ENCODE measurements around the gene TSPAN32. TPM values are rescaled to one million over a fixed set of nuclear protein-coding genes. Genes with fewer than 3 reads are reported as not detected.

The TSPAN32 gene, protein sequence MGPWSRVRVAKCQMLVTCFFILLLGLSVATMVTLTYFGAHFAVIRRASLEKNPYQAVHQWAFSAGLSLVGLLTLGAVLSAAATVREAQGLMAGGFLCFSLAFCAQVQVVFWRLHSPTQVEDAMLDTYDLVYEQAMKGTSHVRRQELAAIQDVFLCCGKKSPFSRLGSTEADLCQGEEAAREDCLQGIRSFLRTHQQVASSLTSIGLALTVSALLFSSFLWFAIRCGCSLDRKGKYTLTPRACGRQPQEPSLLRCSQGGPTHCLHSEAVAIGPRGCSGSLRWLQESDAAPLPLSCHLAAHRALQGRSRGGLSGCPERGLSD
- 1 to 10 TPM in 2 of 8 experiments, under 1 TPM in 6; 0.05 to 1.2 (median 0.53) TPM for total RNA-seq

- Histone ChIP-seq H3K4me1 (replicated peaks in 1 of 2) (peaks cover 0 to 27% of the 10 kb centered on the region in 2 donors), H3K27ac (no peak within 1 kb of the TSS), H3K4me3 (no peak within 1 kb of the TSS)
- WGBS, 10 experiments: 59 to 86% methylated on average over 4 to 6 of the region's 16 CpGs; no CpG with 5 or more reads in 8 of the 10 experiments
- in situ Hi-C loops (cut with MboI; ENCODE audit: low pct_unique_long_range_greater_than_20kb in 2 of 9, low sequenced_read_pairs in 9 of 9, unreplicated experiment in 9 of 9): loop anchor here in 1 of 9 experiments (25.0 kb wide), 1 partner anchor 111 kb away; the partner anchor contains the start of gene TSSC4
- ATAC-seq (replicated peaks in 6 of 8): peak in 6 of 8 experiments; percentile 38 to 57 (median 44)
Measured at GRCh38 chr11:2301631-2302305, at the start of gene TSPAN32, which contains the start of gene C11orf21. TSS of gene TSPAN32 (plus strand) at chr11:2302013. CDS start at chr11:2302150, 137 bp downstream. TSS of gene C11orf21 (minus strand) at chr11:2301918. CDS start at chr11:2301808, 110 bp downstream.

DNA sequence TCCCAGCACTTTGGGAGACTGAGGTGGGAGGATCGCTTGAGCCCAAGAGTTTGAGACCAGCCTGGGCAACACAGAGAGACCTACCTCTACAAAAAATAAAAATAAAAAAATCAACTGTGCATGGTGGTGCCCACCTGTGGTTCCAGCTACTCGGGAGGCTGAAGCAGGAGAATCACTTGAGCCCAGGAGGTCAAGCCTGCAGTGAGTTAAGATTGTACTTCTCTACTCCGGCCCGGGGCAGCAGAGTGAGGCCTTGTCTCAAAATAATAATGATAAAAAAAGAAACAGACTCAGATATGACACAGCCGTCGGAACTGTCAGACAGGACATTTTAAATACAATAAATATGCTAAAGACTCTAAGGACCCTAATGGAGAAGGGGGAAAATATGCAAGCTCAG lies 49.8 kb upstream of the TSPAN32 start:
- no peak for ATAC-seq (replicated peaks in 6 of 8)
- Histone ChIP-seq H3K4me3 (no peak overlapping the region), H3K27ac (no peak overlapping the region), H3K4me1 (replicated peaks in 1 of 2) (no peaks in the 10 kb centered on the region)
- in situ Hi-C loops (cut with MboI; ENCODE audit: low pct_unique_long_range_greater_than_20kb in 2 of 9, low sequenced_read_pairs in 9 of 9, unreplicated experiment in 9 of 9): no loop called here
- WGBS, 10 experiments: 40 to 100% (median 81%) methylated on average over 1 to 6 of the region's 6 CpGs

- WGBS, 10 experiments: 50 to 90% (median 60%) methylated on average over 1 to 10 of the region's 14 CpGs; no CpG with 5 or more reads in 2 of the 10 experiments
- no peak overlapping the region for H3K4me3 ChIP-seq
- in situ Hi-C loops (cut with MboI; ENCODE audit: low pct_unique_long_range_greater_than_20kb in 2 of 9, low sequenced_read_pairs in 9 of 9, unreplicated experiment in 9 of 9): no loop called here
- no peaks in the 10 kb centered on the region for H3K4me1 ChIP-seq (replicated peaks in 1 of 2)
- peak in 3 of 8 experiments; percentile 24 to 59 (median 47) for ATAC-seq (replicated peaks in 6 of 8)
- no peak overlapping the region for H3K27ac ChIP-seq
Measured at GRCh38 chr11:2256293-2256913, 45.4 kb upstream of the TSPAN32 start.

DNA sequence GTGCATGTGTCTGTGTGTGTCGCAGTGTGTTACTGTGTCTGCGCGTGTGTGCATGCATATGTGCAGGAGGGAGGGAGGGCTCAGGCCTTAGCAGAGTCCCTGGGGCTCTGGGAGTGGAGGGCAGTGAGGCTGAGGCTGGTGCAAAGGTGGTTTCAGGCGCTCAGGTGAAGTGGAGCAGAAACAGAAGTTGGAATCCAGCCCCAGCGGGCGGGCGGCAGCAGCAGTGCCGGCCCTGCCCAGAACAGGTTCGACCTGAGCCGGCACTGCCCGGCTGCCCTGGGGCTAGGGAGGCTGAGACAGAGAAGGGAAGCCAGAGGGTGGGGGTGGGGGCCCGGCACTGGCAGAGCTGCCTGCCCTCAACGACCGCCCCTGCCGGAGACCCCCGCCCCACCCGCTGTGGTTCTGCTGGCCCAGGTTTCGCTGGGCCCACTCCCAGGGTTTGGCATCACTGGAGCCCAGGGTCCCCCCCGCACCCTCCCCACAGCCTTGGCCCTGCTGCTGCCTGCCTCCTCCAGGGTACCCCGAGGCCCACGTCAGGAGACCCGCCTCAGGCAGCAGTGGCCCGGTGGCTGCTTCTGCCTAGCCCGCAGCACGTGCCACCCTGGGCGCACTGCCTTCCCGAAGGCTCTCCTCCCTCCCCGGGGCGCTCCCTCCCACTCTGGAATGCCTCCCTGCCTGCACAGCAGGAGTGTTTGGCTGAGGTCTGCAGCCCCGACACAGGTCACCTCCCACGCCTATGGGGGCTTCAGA lies 44.7 kb upstream of the TSPAN32 start:
- in situ Hi-C loops (cut with MboI; ENCODE audit: low pct_unique_long_range_greater_than_20kb in 2 of 9, low sequenced_read_pairs in 9 of 9, unreplicated experiment in 9 of 9): no loop called here
- no peaks in the 10 kb centered on the region for H3K4me1 ChIP-seq (replicated peaks in 1 of 2)
- ATAC-seq (replicated peaks in 6 of 8): peak in 1 of 8 experiments; percentile 12
- no peak overlapping the region for H3K4me3 ChIP-seq
- H3K27ac ChIP-seq: no peak overlapping the region
- 100% methylated on average over 1 of the region's 31 CpGs; no CpG with 5 or more reads in 9 of the 10 experiments for WGBS, 10 experiments

GRCh38 chr11:2258501-2259465 lies 43.0 kb upstream of the TSPAN32 start:
- WGBS, 10 experiments: 17 to 100% (median 86%) methylated on average over 1 to 8 of the region's 29 CpGs; no CpG with 5 or more reads in 3 of the 10 experiments
- in situ Hi-C loops (cut with MboI; ENCODE audit: low pct_unique_long_range_greater_than_20kb in 2 of 9, low sequenced_read_pairs in 9 of 9, unreplicated experiment in 9 of 9): no loop called here
- Histone ChIP-seq H3K27ac (no peak overlapping the region), H3K4me1 (replicated peaks in 1 of 2) (peaks cover 0 to 6% of the 10 kb centered on the region in 2 donors), H3K4me3 (no peak overlapping the region)
- no peak for ATAC-seq (replicated peaks in 6 of 8)

DNA sequence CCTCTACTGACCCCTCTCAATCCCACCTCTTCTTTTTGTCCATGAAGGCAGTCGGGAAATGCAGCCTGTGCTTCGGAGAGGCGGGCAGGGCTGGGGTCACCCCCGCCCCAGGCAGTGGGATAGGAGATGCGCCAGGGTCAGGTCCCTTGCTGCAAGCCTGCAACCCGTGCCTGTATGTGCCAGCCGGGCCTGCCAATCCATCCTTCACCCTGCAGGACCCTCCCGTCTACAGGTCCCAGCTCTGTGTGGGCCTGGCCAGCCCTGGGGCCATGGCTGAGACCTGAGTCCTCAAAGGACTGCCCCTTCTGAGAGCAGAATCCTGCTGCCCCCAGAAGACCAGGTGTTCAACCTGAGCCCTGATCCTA lies 42.4 kb upstream of the TSPAN32 start:
- 77% methylated on average over 2 of the region's 8 CpGs; no CpG with 5 or more reads in 9 of the 10 experiments for WGBS, 10 experiments
- no peak for ATAC-seq (replicated peaks in 6 of 8)
- in situ Hi-C loops (cut with MboI; ENCODE audit: low pct_unique_long_range_greater_than_20kb in 2 of 9, low sequenced_read_pairs in 9 of 9, unreplicated experiment in 9 of 9): no loop called here
- Histone ChIP-seq H3K4me3 (no peak overlapping the region), H3K27ac (no peak overlapping the region), H3K4me1 (replicated peaks in 1 of 2) (peaks cover 0 to 6% of the 10 kb centered on the region in 2 donors)

DNA sequence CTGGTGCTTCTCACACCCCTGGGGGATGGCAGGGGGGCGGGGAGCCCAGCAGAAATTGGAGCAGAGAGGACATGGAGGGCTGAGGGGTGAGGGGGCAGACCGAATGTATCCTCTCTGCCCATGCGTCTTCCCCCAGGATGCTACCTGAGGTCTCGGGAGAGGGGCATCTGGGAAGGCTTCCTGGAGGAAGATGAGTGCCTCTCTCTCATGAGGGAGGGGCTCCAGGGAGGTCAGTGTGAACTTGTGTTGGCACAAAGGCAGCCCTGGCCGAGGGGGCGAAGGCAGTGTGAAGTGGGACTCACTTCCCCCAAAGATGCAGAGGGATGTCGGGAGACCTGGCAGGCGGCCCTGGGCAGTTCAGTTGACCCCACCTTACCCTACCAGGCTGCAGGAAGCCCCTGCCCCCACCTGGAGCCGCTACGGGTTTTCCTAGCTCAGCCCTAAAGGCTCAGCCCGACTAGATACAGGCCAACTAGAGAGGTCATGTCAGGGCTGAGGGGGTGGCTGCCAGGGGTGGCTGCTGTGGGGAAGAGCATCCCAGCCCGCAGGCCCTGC lies 41.8 kb upstream of the TSPAN32 start:
- no peak overlapping the region for H3K27ac ChIP-seq
- peaks cover 0 to 6% of the 10 kb centered on the region in 2 donors for H3K4me1 ChIP-seq (replicated peaks in 1 of 2)
- H3K4me3 ChIP-seq: no peak overlapping the region
- WGBS, 10 experiments: 77 to 80% methylated on average over 1 to 2 of the region's 12 CpGs; no CpG with 5 or more reads in 8 of the 10 experiments
- in situ Hi-C loops (cut with MboI; ENCODE audit: low pct_unique_long_range_greater_than_20kb in 2 of 9, low sequenced_read_pairs in 9 of 9, unreplicated experiment in 9 of 9): no loop called here
- ATAC-seq (replicated peaks in 6 of 8): no peak

DNA sequence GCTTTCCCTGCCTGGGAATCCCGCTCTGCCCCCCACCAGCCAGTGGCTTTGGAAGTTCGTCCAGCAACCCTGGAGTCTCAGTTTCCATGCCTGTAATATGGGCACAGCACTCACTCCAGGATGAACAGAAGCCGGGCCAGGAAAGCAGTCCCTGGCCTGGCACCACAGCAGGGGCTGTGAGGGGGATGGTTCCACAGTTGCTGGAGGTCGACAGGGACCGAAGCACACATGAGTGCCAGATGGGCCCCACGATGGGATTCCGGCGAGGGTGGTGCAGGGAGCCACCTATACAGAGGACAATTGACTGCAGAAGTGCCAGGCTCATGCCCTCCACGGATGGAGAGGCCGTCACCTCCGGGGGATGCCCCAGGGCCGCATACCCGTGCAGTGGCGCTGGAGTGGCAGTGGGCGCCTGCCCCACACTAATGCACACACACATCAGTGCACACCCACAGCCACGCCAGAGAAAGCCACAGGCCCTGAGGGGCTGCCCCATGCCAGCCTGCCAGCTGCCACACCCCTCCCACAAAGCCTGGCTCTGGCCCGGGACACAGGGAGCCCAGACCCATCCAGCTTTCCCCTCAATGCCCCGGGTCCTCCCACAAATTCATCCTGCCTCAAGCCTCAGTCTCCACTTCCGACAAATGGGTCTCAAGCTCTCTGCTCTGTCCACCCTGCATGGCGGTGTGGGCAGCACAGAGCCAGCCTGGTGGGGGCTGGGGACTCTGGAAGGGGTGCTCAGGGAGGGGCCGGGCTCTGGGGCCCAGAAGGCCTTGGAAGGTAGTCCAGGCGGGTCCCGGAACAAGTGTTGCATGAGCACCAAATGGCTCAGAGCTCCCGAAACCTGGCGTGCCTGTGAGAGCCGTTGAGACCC lies 41.1 kb upstream of the TSPAN32 start:
- no peak for ATAC-seq (replicated peaks in 6 of 8)
- WGBS, 10 experiments: 65 to 100% (median 83%) methylated on average over 1 to 11 of the region's 26 CpGs; no CpG with 5 or more reads in 6 of the 10 experiments
- H3K4me3 ChIP-seq: no peak overlapping the region
- H3K4me1 ChIP-seq (replicated peaks in 1 of 2): peaks cover 0 to 6% of the 10 kb centered on the region in 2 donors
- no peak overlapping the region for H3K27ac ChIP-seq
- in situ Hi-C loops (cut with MboI; ENCODE audit: low pct_unique_long_range_greater_than_20kb in 2 of 9, low sequenced_read_pairs in 9 of 9, unreplicated experiment in 9 of 9): no loop called here

GRCh38 chr11:2261436-2262230 lies 40.2 kb upstream of the TSPAN32 start:
- Histone ChIP-seq H3K4me1 (replicated peaks in 1 of 2) (peaks cover 0 to 6% of the 10 kb centered on the region in 2 donors), H3K27ac (no peak overlapping the region), H3K4me3 (no peak overlapping the region)
- 13 to 76% (median 55%) methylated on average over 3 to 9 of the region's 21 CpGs; no CpG with 5 or more reads in 6 of the 10 experiments for WGBS, 10 experiments
- peak in 2 of 8 experiments; percentile 17 to 24 for ATAC-seq (replicated peaks in 6 of 8)
- in situ Hi-C loops (cut with MboI; ENCODE audit: low pct_unique_long_range_greater_than_20kb in 2 of 9, low sequenced_read_pairs in 9 of 9, unreplicated experiment in 9 of 9): no loop called here

DNA sequence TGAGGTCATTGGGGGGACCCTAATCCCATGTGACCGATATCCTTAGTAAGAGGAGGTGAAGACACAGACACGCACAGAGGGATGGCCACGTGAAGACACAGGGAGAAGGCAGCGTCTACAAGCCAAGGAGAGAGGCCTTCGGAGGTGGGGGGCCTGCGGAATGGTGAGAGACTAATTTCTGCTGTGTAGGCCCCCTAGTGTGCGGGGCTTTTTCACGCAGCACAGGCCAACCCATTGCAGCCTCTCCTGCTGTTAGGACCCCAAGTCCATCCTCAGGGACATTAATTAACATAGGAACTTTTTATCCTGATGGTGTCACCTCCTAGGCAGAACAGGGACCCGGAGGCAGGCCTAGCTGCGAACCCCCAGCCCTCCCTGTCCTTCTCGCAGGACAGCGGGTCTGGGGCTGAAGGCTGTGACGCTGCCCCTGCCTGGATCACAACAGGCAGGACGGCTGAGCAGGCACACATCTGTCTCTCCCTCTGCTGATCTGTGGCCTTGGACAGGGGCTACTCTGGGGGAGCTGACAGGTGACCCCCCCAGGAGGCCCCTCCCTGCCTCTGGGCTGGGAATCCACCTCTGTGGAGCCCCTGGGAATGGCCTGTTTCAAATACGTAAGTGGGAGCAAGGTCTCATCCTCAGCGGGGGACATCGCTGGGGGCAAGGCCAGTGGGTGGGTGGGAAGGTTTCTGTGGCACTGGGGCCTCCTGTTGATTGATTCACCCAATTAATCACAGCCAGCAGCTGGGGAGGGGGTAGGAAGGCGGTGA lies 39.3 kb upstream of the TSPAN32 start:
- Histone ChIP-seq H3K4me3 (no peak overlapping the region), H3K4me1 (replicated peaks in 1 of 2) (peaks cover 0 to 6% of the 10 kb centered on the region in 2 donors), H3K27ac (no peak overlapping the region)
- peak in 5 of 8 experiments; percentile 40 to 77 (median 56) for ATAC-seq (replicated peaks in 6 of 8)
- WGBS, 10 experiments: 50 to 75% (median 71%) methylated on average over 2 to 8 of the region's 18 CpGs; no CpG with 5 or more reads in 4 of the 10 experiments
- in situ Hi-C loops (cut with MboI; ENCODE audit: low pct_unique_long_range_greater_than_20kb in 2 of 9, low sequenced_read_pairs in 9 of 9, unreplicated experiment in 9 of 9): no loop called here
